ENCODE results near the gene HSPG2. TPM values are rescaled to one million over a fixed set of nuclear protein-coding genes. Genes with fewer than 3 reads are reported as not detected.

Gene HSPG2
- total and polyA plus RNA-seq, 2 donors, result 10.2 to 37.3 TPM

DNA sequence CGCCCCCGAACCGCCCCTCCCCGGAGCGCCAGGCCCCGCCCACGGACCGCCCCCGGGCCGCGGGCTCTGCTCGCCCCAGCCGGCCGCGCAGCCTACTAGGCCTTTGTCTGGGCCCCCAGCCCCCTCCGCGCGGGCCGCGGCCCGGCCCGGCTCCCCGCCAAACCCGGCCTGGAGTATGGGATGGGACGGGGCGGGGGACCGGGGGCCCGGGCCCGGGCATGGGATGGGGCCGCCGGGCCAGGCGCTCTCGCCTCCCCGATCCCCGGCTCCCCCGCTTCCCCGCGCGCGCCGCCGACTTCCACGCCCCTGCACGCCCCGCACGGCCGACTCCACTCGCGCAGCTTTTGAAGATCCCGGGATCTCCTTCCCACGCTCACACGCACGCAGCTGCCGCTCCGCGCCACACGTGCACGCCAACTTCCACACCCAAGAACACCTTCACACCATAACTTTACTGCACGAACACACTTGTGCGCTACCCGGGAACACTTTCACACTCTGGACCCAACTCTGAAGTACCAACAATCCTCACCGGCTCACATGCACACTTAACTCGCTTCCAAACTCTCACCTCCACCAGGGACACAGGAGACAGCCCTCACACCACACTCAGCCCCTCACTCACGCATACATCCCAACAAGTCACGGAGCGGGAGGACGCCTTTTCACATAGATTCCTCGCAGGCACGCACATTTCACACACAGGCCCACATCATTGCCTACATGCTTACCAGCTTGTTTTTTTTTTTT is 437 bp upstream of the HSPG2 start:
- peaks cover 7 to 32% of the 10 kb centered on the region in 2 donors for H3K27me3 ChIP-seq (ENCODE audit: control insufficient read depth in 2 of 2, insufficient read depth in 1 of 2, low read length in 1 of 2)
- H3K9me3 ChIP-seq (ENCODE audit: control insufficient read depth in 2 of 2, insufficient read depth in 1 of 2, low read length in 1 of 2), result no peaks in the 10 kb centered on the region
- 13% methylated on average over 67 of the region's 69 CpGs for WGBS
- peak overlapping the region; percentile 24 to 63 for H3K4me3 ChIP-seq (ENCODE audit: low read length in 2 of 2)
- H3K4me1 ChIP-seq (ENCODE audit: control insufficient read depth in 2 of 2, insufficient read depth in 2 of 2, low read length in 2 of 2), result peaks cover 0 to 28% of the 10 kb centered on the region in 2 donors
- H3K27ac ChIP-seq (ENCODE audit: low read depth in 1 of 2, low read length in 1 of 2), result peak overlapping the region in 1 of 2 donors; percentile 31
- peak in 7 of 9 donors; percentile 40 to 77 (median 49) for DNase-seq (ENCODE audit: low read depth in 6 of 9, low spot score in 9 of 9)
- H3K36me3 ChIP-seq (ENCODE audit: control insufficient read depth in 2 of 2, insufficient read depth in 2 of 2, low read length in 1 of 2), result no peaks in the 10 kb centered on the region

DNA sequence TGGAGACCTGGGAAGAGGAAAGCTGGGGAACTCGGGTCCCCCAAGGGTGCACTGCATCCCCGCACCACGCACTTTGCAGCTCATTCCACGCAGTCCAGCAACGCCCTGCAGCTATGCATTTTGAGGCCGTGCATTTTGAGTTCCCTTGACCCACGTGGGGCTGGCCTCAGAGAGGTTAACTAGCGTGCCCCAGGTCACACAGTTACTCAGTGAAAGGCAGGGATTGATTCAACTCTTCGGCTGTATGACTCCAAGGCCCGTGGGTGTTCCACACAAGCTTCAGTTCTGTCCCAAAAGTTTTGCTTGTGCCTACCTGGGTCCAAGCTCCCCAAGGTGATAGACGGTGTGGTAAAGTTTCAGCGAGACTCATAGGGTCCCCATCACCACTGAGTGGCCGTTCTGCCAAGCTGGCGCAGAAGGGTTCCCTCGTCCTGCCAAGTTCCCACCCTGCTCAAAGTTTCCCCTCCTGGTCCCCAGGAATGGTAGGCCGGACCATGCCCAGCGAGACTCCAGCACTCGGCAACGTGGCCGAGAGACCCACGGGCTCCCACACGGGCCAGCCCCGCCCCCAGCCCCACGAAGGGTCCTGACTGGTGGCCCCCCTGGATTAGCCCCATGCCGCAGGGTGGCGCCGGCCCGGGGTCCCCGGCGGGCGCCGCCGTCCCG is 611 bp downstream of the HSPG2 start:
- Histone ChIP-seq H3K27me3 (ENCODE audit: control insufficient read depth in 2 of 2, insufficient read depth in 1 of 2, low read length in 1 of 2) (peaks cover 7 to 32% of the 10 kb centered on the region in 2 donors), H3K9me3 (ENCODE audit: control insufficient read depth in 2 of 2, insufficient read depth in 1 of 2, low read length in 1 of 2) (no peaks in the 10 kb centered on the region), H3K4me1 (ENCODE audit: control insufficient read depth in 2 of 2, insufficient read depth in 2 of 2, low read length in 2 of 2) (peaks cover 0 to 28% of the 10 kb centered on the region in 2 donors), H3K27ac (ENCODE audit: low read depth in 1 of 2, low read length in 1 of 2) (peak overlapping the region in 1 of 2 donors; percentile 3), H3K36me3 (ENCODE audit: control insufficient read depth in 2 of 2, insufficient read depth in 2 of 2, low read length in 1 of 2) (no peaks in the 10 kb centered on the region), H3K4me3 (ENCODE audit: low read length in 2 of 2) (peak overlapping the region; percentile 9 to 63)
- no peak for DNase-seq (ENCODE audit: low read depth in 6 of 9, low spot score in 9 of 9)
- WGBS, result 27% methylated on average over 34 of the region's 34 CpGs

DNA sequence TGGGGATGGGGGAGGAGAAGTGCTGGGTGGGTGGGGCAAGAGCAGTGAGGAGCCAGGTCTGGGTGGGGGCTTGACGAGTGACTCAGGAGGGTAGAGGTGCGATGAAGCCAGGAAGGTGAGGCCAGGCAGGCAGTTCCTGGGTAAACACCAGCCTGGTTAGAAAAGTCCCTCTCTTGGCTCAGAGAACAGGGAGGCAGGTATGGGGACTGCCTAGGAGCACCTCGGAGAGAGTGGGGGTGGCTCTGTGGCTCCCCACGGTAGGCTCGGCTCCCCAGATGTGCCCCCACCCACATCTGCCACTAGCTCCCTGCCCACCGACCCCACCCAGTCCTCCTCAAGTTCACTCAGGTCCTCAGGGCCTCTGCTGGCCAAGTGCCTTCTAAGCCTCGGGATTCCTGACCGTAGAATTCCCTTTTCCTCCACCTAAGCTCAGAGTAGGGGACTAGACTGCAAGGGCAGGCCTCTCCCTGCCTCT is 1.2 kb downstream of the HSPG2 start:
- 73% methylated on average over 8 of the region's 8 CpGs for WGBS
- DNase-seq (ENCODE audit: low read depth in 6 of 9, low spot score in 9 of 9), result no peak

DNA sequence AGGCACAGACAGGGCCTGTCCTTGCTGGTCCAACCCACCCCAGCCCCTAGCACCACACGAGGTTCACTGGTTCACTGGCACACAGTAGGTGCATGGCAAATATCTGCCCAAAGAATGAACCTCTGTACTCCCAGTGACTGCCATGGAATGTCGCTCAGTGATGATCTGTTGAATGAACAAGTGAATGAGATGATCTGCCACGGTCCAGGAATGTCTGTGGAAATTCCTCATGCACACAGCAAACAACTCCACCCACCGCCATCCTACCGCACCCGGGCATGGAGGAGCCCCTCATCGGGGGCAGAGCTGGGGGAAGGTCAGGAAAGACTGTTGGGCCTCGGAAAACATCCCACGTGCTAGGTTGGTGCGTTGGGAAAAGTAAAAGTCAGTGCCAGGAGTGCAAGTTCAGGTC is 1.7 kb downstream of the HSPG2 start:
- DNase-seq (ENCODE audit: low read depth in 6 of 9, low spot score in 9 of 9), result no peak
- Histone ChIP-seq H3K4me1 (ENCODE audit: control insufficient read depth in 2 of 2, insufficient read depth in 2 of 2, low read length in 2 of 2) (peaks cover 0 to 28% of the 10 kb centered on the region in 2 donors), H3K27ac (ENCODE audit: low read depth in 1 of 2, low read length in 1 of 2) (peak overlapping the region in 1 of 2 donors; percentile 11), H3K36me3 (ENCODE audit: control insufficient read depth in 2 of 2, insufficient read depth in 2 of 2, low read length in 1 of 2) (no peaks in the 10 kb centered on the region), H3K9me3 (ENCODE audit: control insufficient read depth in 2 of 2, insufficient read depth in 1 of 2, low read length in 1 of 2) (no peaks in the 10 kb centered on the region), H3K4me3 (ENCODE audit: low read length in 2 of 2) (no peak overlapping the region), H3K27me3 (ENCODE audit: control insufficient read depth in 2 of 2, insufficient read depth in 1 of 2, low read length in 1 of 2) (peaks cover 7 to 32% of the 10 kb centered on the region in 2 donors)
- WGBS, result 92% methylated on average over 10 of the region's 10 CpGs

More for the DNA sequence above, 1.2 kb downstream of the HSPG2 start:
- Histone ChIP-seq H3K9me3 (ENCODE audit: control insufficient read depth in 2 of 2, insufficient read depth in 1 of 2, low read length in 1 of 2) (no peaks in the 10 kb centered on the region), H3K36me3 (ENCODE audit: control insufficient read depth in 2 of 2, insufficient read depth in 2 of 2, low read length in 1 of 2) (no peaks in the 10 kb centered on the region), H3K4me1 (ENCODE audit: control insufficient read depth in 2 of 2, insufficient read depth in 2 of 2, low read length in 2 of 2) (peaks cover 0 to 28% of the 10 kb centered on the region in 2 donors), H3K27ac (ENCODE audit: low read depth in 1 of 2, low read length in 1 of 2) (peak overlapping the region in 1 of 2 donors; percentile 36), H3K4me3 (ENCODE audit: low read length in 2 of 2) (peak overlapping the region in 1 of 2 donors; percentile 9), H3K27me3 (ENCODE audit: control insufficient read depth in 2 of 2, insufficient read depth in 1 of 2, low read length in 1 of 2) (peaks cover 7 to 32% of the 10 kb centered on the region in 2 donors)

DNA sequence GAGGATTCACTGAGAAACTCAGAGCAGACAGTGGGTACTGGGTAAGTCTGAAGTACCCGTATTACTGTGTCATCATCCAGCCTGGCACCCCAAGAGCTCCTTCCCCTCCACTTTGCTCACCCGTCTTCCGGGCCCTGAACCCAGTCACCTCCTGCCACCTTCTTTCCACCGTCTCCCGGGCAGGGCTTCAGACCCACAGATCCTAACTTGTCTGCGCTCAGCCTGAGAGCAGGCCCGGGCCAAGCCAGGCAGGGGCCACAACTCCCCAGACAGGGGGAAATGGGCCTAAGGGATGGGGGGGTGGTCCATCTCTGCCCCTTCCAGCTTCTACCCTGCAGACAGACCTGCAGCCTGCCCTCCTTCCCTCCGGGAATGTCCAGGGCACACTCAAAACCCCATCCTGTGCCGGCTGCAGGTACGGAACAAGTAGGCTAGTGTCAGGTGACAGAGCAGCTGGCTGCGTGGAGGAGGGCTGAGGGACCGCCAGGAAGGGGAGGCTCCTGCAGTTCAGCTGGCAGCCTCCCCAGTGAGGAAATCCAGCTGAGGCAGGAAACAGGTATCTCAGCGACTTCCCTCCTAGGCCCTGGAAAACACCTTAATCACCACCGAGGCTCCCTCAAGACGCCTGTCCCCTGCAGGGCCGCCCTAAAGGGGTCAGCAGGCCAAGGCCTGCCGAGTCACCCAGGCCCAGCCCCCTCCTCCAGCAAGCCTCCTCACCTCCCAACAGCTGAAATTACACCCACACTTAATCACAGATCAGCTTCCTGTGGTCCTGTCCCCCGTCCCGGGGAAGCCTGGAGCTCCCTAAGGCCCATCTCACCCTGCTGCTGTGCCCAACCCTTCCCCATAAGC is 3.5 kb downstream of the HSPG2 start:
- Histone ChIP-seq H3K4me1 (ENCODE audit: control insufficient read depth in 2 of 2, insufficient read depth in 2 of 2, low read length in 2 of 2) (peaks cover 0 to 18% of the 10 kb centered on the region in 2 donors), H3K9me3 (ENCODE audit: control insufficient read depth in 2 of 2, insufficient read depth in 1 of 2, low read length in 1 of 2) (no peaks in the 10 kb centered on the region), H3K36me3 (ENCODE audit: control insufficient read depth in 2 of 2, insufficient read depth in 2 of 2, low read length in 1 of 2) (no peaks in the 10 kb centered on the region), H3K27ac (ENCODE audit: low read depth in 1 of 2, low read length in 1 of 2) (peak overlapping the region; percentile 78 to 86), H3K27me3 (ENCODE audit: control insufficient read depth in 2 of 2, insufficient read depth in 1 of 2, low read length in 1 of 2) (peaks cover 7 to 27% of the 10 kb centered on the region in 2 donors), H3K4me3 (ENCODE audit: low read length in 2 of 2) (no peak overlapping the region)
- WGBS, result 38% methylated on average over 19 of the region's 19 CpGs
- peak in 1 of 9 donors; percentile 41 for DNase-seq (ENCODE audit: low read depth in 6 of 9, low spot score in 9 of 9)

DNA sequence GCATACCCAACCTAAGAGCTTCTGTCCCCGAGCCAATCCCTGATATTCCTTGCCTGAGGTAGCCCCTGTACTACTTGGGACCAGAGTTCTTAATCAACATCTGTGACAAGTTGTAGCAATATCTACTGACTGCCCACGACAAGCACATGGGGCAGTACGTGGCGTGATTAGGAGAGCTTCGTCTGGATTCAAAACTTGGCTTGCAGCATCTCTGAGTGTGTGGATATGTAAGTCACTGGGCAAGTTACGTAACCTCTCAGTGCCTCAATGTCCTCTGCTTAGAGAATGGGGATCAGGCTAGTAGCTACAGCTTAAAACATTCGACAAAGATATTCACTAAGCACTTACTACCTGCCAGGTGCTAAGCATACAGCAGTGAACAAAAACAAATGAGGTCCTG is 5.0 kb downstream of the HSPG2 start:
- Histone ChIP-seq H3K27me3 (ENCODE audit: control insufficient read depth in 2 of 2, insufficient read depth in 1 of 2, low read length in 1 of 2) (peaks cover 5 to 18% of the 10 kb centered on the region in 2 donors), H3K4me3 (ENCODE audit: low read length in 2 of 2) (no peak overlapping the region), H3K4me1 (ENCODE audit: control insufficient read depth in 2 of 2, insufficient read depth in 2 of 2, low read length in 2 of 2) (peaks cover 0 to 18% of the 10 kb centered on the region in 2 donors), H3K36me3 (ENCODE audit: control insufficient read depth in 2 of 2, insufficient read depth in 2 of 2, low read length in 1 of 2) (no peaks in the 10 kb centered on the region), H3K27ac (ENCODE audit: low read depth in 1 of 2, low read length in 1 of 2) (no peak overlapping the region), H3K9me3 (ENCODE audit: control insufficient read depth in 2 of 2, insufficient read depth in 1 of 2, low read length in 1 of 2) (no peaks in the 10 kb centered on the region)
- no peak for DNase-seq (ENCODE audit: low read depth in 6 of 9, low spot score in 9 of 9)
- 95% methylated on average over 7 of the region's 7 CpGs for WGBS

DNA sequence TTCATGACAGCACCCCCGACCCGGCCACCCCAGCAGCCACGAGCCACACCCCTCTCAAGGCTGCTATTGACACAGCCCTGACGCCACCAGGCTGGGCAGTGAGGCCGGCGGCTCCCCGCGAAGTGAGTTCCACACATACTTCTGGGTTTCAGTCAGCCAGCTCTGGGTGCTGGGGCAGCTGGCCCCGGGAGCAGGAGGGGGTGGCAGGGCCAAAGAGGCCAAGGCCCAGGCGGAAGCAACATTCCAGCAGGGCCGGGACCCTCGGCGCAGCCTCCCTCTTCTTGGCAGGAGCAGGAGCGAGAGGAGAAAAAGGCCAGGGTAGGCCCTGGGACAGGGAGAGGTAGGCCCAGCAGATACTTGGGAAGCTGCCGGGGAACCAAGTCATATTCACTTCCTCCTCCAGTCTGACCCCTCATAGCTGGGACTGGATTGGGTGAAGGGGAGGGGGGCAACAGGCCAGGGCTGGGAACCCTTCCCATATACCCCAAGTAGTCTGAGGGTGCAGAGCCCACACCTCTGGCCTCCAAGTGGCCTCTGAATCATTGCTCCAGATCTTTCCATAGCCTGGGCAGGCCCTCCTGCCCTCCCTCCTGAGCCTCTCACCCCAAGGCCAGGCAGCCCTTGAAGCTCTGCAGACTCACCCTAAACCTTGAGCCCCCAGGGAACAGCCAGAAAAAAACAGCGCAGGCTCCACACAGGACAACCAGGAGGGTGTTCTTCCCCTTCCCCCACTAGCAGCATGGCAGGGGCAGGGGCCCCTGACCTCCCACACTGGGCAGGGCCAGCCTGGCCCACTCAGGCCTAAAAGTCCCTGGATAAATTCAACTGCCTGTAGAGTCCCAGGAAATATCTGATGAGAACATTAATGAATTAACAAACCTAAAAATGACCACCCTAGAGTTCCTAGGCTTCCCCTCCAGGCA is 5.7 kb downstream of the HSPG2 start:
- Histone ChIP-seq H3K36me3 (ENCODE audit: control insufficient read depth in 2 of 2, insufficient read depth in 2 of 2, low read length in 1 of 2) (no peaks in the 10 kb centered on the region), H3K27ac (ENCODE audit: low read depth in 1 of 2, low read length in 1 of 2) (no peak overlapping the region), H3K4me3 (ENCODE audit: low read length in 2 of 2) (no peak overlapping the region), H3K9me3 (ENCODE audit: control insufficient read depth in 2 of 2, insufficient read depth in 1 of 2, low read length in 1 of 2) (no peaks in the 10 kb centered on the region), H3K4me1 (ENCODE audit: control insufficient read depth in 2 of 2, insufficient read depth in 2 of 2, low read length in 2 of 2) (peaks cover 0 to 15% of the 10 kb centered on the region in 2 donors), H3K27me3 (ENCODE audit: control insufficient read depth in 2 of 2, insufficient read depth in 1 of 2, low read length in 1 of 2) (peaks cover 0 to 14% of the 10 kb centered on the region in 2 donors)
- 93% methylated on average over 16 of the region's 16 CpGs for WGBS
- DNase-seq (ENCODE audit: low read depth in 6 of 9, low spot score in 9 of 9), result no peak

DNA sequence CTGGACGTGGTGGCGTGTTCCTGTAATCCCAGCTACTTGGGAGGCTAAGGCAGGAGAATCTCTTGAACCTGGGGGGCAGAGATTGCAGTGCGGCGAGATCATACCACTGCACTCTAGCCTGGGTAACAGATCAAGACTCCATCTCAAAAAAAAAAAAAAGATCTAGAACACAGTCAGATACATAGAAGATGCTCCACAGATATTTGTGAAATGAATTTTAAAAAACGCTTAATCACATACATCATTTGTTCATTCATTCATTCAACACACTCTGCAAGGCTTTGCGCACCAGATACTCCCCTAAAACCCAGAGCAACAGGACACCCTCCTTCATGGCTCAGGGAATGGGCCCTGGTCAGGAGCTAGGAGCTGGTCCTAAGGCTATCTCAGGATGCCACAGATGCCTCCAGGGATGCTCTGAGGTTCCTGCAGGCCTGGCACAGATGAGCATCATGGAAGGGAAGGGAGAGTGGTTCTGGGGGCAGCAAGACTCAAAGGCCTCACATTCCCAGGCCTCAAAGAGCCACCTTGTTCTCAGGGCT is 6.4 kb downstream of the HSPG2 start:
- no peak for DNase-seq (ENCODE audit: low read depth in 6 of 9, low spot score in 9 of 9)
- WGBS, result 97% methylated on average over 6 of the region's 6 CpGs
- Histone ChIP-seq H3K4me3 (ENCODE audit: low read length in 2 of 2) (no peak overlapping the region), H3K4me1 (ENCODE audit: control insufficient read depth in 2 of 2, insufficient read depth in 2 of 2, low read length in 2 of 2) (peaks cover 0 to 15% of the 10 kb centered on the region in 2 donors), H3K27ac (ENCODE audit: low read depth in 1 of 2, low read length in 1 of 2) (no peak overlapping the region), H3K9me3 (ENCODE audit: control insufficient read depth in 2 of 2, insufficient read depth in 1 of 2, low read length in 1 of 2) (no peaks in the 10 kb centered on the region), H3K36me3 (ENCODE audit: control insufficient read depth in 2 of 2, insufficient read depth in 2 of 2, low read length in 1 of 2) (no peaks in the 10 kb centered on the region), H3K27me3 (ENCODE audit: control insufficient read depth in 2 of 2, insufficient read depth in 1 of 2, low read length in 1 of 2) (peaks cover 0 to 6% of the 10 kb centered on the region in 2 donors)
